ENCODE measurements around the gene FRAS1. TPM values are rescaled to one million over a fixed set of nuclear protein-coding genes. Genes with fewer than 3 reads are reported as not detected.

The FRAS1 gene
- polyA plus RNA-seq, 2 of the 4 experiments (the other 2 are of a cell fraction): 2.3 to 5.8 TPM

- ChIA-PET POLR2A (interaction anchor here (0.7 kb wide), 1 partner anchor 510 kb away, joined by 6 read pairs; no protein-coding TSS in a partner anchor), CTCF (interaction anchor here (0.5 to 2.7 kb wide), 37 partner anchors 10 to 797 kb away, joined by 3 to 31 read pairs (median 3); no protein-coding TSS in a partner anchor)
- Histone ChIP-seq H3K9me3 (no peaks in the 10 kb centered on the region), H3K27ac (peak overlapping the region; percentile 86 to 95), H3K4me3 (peak overlapping the region; percentile 94), H3K4me2 (peak overlapping the region; percentile 96), H3K4me1 (0 out of 3 replicates have a peak, but pooled peaks cover 4% of the 10 kb centered on the region)
- WGBS (ENCODE audit: missing lambda C conversion rate): 0% methylated on average over 4 of the region's 7 CpGs
- TF ChIP-seq PHF8 (IDR thresholded peaks at IDR 0.05; ENCODE audit: borderline replicate concordance, low read depth) (no peak), REST (IDR thresholded peaks at IDR 0.05) (no peak), CHD2 (IDR thresholded peaks at IDR 0.05; ENCODE audit: low read length, partially characterized antibody) (no peak), CTCF (IDR thresholded peaks at IDR 0.05) (peak; percentile 65), EP300 (IDR thresholded peaks at IDR 0.05) (no peak), TP53 (CRISPR knock-in tag; IDR thresholded peaks at IDR 0.05) (no peak), HES2 (IDR thresholded peaks at IDR 0.05) (no peak), HDAC2 (IDR thresholded peaks at IDR 0.05) (no peak), CEBPB (IDR thresholded peaks at IDR 0.05) (no peak), NR3C1 (IDR thresholded peaks at IDR 0.05) (no peak), HMGXB4 (CRISPR knock-in tag; IDR thresholded peaks at IDR 0.05; ENCODE audit: borderline replicate concordance) (no peak), TFCP2L1 (CRISPR knock-in tag; IDR thresholded peaks at IDR 0.05) (no peak), SMC3 (IDR thresholded peaks at IDR 0.05) (peak; percentile 79), RAD21 (conservative IDR thresholded peaks at IDR 0.05 in 1 of 2, IDR thresholded peaks at IDR 0.05 in 1 of 2) (peak; percentile 71 to 72), HOXB13 (CRISPR knock-in tag; IDR thresholded peaks at IDR 0.05; ENCODE audit: low read depth) (no peak), USF2 (IDR thresholded peaks at IDR 0.05) (no peak), PBX3 (IDR thresholded peaks at IDR 0.05) (no peak), FOSL2 (IDR thresholded peaks at IDR 0.05) (no peak), FOSL2 (CRISPR knock-in tag; IDR thresholded peaks at IDR 0.05) (no peak), MYC (IDR thresholded peaks at IDR 0.05; ENCODE audit: borderline replicate concordance, low read length) (0 out of 2 replicates have a peak, but pooled peaks have one; percentile 33), MAZ (IDR thresholded peaks at IDR 0.05; ENCODE audit: borderline replicate concordance, low read depth, low read length) (no peak), CBX8 (IDR thresholded peaks at IDR 0.05) (no peak), NFE2L2 (conservative IDR thresholded peaks at IDR 0.05; ENCODE audit: low read length) (no peak), ESRRA (IDR thresholded peaks at IDR 0.05; ENCODE audit: borderline replicate concordance, low read length) (no peak), ZC3H11A (IDR thresholded peaks at IDR 0.05) (no peak), FOSB (CRISPR knock-in tag; IDR thresholded peaks at IDR 0.05) (no peak), RNF2 (IDR thresholded peaks at IDR 0.05; ENCODE audit: borderline replicate concordance, low read depth) (no peak), ZFP36 (IDR thresholded peaks at IDR 0.05; ENCODE audit: borderline replicate concordance, partially characterized antibody) (no peak), ZNF302 (CRISPR knock-in tag; IDR thresholded peaks at IDR 0.05) (no peak), E2F6 (IDR thresholded peaks at IDR 0.05; ENCODE audit: borderline replicate concordance, low read depth) (no peak)
- peak; percentile 46 to 56; a peak in 5 of 6 replicates for ATAC-seq
- no peak for FAIRE-seq
- DNase-seq (ENCODE audit: low read depth in 1 of 2, low spot score in 1 of 2): peak; percentile 57 to 87
These were observed 2.4 kb downstream of the FRAS1 start for GRCh38 chr4:78059524-78059889.
